Globus pallidus (tissue), 1 donor: Measurements from ENCODE around the gene SETD7.

Source experiments
- DNase-seq: peaks from one replicate; pipeline ENCODE4 v3.0.0-alpha.2; 2015; ENCODE audit warnings: low spot score

The SETD7 gene

DNA sequence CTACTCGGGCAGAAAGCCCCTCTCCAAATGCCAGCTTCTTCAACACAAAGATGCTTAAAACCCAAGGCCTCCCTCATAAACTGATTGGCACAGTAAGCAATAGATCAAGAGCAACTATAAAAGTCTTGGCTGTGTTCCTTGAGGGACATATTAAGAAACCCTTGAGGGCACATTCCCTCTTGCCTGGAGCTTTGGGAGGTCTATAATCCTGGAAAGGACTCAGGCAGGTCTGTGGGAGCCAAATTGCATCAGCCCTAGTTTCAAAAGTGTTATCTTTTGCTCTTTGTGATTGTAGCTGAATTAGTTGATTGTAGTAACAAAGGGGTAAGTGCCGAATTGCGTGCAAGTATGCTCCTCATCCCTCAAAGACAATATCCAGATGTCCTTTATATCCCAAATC, 18.6 kb upstream of the SETD7 start:
- DNase-seq, result no peak

DNA sequence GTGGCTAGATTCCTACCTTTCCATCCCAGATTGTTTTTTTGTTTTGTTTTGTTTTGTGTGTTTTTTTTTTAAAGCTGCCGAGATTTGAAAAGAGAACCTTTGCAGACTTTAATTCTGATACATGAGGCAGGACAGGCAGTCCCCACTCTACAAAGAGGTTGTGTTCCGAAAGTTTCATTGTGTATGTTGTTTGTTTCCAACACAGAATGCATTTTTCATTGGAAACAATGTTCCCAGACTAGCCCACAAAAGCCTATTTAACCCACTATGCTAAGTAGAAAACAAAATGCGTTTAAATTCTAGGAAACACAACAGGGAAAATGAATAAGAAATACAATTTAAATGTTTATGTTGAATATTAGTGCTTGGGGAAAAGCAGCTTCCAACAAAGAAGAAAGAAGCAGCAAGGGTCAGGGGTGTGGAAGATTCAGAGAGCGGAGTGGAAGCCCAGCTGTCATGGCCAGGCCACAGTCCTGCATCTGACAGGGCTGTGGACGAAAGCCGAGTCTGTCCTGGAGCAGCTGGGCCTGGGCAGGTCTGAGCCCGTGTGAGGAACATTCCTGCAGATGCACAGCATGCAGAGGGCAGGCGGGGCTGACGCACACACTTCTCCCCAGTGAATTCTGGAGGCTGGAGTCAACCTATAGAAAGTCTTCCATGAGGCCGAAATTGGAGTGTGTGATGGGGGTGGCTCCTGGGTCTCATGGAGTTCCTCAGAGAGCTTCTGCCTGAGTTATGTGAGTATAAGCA, 12.4 kb upstream of the SETD7 start:
- DNase-seq, result peak; percentile 48

DNA sequence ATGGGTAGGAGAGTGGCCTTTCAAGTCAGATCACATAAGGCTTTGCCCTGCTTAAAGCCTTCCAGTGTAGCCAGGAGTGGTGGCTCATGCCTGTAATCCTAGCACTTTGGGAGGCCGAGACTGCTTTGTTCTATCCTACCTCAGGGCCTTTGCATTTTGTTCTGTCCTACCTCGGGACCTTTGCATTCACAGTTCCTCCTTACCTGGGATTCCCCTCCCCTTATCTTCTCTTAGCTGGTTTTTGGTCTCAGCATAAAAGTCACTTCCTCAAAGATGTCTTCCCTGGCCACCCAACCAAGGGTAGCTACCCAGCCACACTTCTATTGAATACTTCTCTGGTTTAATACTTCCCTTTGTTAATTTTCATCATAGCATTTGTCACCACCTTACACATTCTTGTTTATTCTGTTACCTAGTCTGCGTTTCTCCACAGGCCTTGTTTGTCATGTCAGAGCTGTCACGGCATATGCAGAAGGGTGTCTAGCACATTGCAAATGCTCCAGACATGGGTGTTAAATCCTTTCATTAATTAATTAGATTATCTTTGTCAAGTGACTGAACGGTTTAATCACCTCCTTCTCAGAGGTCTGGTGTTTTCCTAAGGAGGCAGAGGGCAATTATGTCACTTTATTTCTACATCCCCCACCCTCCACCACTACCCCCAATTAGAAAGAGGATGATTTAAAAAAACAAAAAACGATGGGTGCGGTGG, 11.3 kb upstream of the SETD7 start:
- no peak for DNase-seq

DNA sequence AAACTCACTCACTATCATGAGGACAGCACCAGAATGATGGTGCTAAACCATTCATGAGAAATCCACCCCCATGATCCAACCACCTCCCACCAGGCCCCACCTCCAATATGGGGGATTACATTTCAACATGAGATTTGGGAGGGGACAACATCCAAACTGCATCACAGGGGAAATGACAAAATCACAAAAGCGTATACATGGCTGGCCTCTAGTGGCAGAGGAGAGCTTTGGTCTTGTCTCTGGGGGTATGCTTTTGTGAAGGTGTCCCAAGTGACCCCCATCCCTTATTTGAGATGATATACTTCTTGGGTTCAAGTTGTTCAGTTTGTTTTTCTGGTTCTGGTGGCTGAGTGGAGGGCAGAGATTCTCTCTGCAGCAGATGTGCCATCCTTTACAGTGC, 8.5 kb upstream of the SETD7 start:
- DNase-seq, result no peak

GRCh38 chr4:139563515-139563914, 7.5 kb upstream of the SETD7 start:
- no peak for DNase-seq

- DNase-seq, result no peak
These were observed 6.8 kb upstream of the SETD7 start for GRCh38 chr4:139562839-139563238.

GRCh38 chr4:139562067-139562684, 6.2 kb upstream of the SETD7 start:
- DNase-seq, result no peak

DNA sequence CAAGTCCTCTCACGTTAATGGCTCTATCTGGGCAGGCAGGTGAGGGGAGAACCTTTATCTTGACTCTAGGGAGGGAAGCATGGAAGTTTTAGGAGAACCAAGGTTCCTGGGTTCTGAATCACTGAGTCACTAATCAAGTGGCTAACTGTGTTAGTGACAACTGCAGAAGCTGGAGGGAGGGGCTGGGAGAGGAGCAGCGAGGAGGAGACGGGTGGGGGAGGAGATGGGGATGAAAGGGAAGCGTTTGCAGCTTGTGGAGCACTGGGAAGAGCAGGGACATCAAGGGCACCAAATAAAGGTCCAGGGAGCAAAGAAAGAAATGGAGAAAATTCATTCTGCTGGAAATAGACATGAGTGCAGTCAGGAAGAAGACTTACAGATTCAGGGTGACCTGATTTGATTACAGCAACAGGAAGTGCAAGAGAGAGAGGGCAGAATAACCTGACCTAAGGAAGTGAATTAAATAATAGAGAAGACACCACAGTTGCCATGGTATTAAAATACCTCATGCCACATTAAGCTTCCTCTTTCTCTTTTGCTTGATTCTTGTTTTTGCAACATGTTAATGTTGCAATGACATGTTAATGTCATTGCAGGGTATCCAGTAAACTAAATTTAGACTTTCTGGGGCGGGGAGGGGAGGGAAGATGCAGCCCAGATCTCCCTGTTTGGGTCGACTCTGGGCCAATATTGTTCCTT, 4.5 kb upstream of the SETD7 start:
- DNase-seq, result peak; percentile 24

DNA sequence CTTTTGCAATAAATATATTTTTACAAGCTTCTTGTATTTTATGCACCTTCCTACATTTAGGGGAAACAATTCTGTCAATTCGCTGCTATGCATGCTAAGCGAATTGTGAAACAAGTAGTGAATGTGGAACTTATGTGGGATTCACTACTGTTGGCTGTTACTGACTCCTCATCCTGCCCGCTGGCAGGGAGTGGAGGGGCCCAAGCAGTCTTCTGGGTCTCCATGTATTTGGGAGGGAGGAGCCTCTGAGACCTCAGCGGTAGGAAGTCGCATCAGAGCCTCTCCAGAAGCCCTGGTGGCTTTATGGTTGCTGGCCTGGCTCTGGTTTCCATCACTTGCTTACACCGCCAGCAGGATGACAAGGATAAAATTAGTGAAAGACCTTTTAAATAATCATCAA, 3.7 kb upstream of the SETD7 start:
- DNase-seq, result no peak

DNA sequence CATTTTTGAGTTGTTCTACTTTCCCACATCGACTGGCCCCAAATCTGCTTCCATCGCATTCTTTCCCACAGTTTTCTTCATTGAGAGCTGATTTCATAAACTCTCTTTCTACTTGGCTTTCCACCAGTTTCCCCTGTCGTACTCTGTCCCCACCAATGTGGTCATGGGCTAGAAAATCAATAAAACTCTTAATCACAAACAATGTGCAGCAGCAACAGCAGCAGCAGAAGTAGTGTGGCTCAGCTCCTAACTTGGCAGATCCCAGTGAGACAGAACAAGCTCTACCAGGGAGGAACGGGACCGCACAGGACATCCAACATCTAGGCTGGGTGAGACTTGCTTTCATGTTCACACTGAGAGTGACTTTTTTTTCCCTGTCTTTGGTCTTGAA, 3.1 kb upstream of the SETD7 start:
- DNase-seq, result peak; percentile 33

GRCh38 chr4:139558235-139559088, 2.4 kb upstream of the SETD7 start:
- DNase-seq, result peak; percentile 18

GRCh38 chr4:139557556-139558110, 1.6 kb upstream of the SETD7 start:
- DNase-seq, result no peak

DNA sequence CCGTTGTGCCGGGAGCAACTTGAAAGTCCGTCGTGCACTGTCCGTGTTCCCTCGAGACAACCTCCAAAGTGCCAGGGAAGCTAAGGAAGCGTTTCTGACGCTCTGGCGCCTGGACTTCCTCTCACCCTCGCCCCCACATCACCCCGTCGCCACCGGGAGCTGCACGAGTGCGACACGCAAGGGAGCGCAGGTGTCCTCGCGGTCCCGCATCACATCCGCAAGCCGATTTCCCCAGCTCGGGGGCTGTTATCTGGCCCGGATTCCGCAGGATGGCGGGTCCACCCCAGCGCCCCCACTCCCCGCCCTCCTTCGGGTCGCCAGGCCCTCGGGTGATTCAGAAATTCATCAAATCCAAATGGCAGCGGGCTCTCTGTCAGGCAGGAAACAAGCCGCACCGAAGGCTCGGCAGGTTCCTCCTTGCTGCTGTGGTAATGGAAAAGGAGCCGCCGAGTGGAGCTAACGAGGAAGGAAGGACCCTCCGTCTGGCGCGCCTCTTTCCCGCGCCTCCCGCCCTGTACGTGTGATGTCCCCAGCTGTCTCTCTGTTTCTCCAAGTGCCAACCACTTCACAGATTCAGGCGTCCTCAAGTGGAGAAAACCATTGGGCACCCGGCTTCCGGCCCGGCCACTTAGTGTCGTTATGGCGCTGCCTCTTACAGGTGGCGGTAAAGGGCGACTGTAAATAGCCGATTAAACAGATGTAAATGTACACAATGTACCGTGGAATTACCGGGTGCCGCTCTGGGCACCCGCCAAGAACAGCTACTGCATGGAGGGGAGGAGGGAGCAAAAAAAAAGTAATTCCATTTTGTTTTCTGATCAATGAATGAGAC, 921 bp upstream of the SETD7 start:
- peak; percentile 68 for DNase-seq

DNA sequence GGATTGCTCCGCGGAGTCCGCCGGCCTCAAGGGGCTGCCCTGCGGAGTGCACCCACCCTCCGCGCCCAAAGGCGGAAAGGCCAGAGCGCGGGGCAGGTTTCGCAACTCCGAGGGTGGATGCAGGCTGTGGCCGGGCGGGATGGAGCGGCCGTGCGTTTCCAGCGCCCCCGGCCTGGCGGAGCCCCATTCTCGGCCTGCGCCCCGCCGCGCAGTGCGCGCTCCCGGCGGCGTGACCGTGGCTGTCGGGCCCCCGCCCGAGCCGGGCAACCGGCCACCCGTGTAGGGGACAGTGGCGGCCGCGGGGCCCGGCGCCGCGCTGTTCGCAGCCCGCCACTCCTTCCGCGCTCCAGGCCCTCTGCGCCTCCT, 331 bp downstream of the SETD7 start:
- DNase-seq, result peak; percentile 41

DNA sequence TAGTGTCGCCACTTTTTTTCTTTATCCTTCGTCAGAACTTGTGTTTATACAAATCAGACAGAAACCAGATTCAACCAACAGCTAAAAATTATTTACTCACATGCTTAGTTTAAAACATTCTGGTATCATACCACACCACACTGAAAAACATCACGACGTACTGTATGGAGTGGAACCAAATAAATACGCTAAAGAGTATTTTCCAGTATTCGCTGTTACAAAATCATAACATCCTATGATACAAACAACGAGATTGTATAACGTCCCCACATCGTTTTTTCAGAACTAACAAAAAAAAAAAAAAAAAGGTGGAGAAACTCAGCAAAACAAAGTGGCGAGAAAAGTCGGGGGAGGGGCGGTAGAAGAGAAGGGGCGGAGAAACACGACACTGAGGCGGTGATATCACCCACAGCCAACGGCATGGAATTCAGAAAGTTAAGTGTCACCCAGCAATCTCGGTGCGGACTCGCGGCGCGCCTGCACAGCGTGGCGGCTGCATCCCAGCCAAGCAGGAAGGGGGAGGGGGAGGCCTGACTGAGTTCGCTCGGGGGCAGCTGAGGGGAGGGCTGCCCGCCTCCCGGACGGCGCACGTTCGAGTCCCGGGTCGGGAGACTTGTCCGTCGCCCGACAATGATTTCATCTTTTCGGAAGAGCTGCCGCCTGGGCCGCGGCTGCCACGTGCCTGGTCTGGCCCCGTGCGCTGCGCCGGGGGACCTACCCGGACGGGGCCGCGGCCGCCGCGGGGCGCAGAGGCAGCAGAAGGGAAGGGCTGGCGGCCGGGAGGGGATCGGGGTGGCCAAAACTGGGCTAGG, 920 bp downstream of the SETD7 start:
- peak; percentile 86 for DNase-seq

DNA sequence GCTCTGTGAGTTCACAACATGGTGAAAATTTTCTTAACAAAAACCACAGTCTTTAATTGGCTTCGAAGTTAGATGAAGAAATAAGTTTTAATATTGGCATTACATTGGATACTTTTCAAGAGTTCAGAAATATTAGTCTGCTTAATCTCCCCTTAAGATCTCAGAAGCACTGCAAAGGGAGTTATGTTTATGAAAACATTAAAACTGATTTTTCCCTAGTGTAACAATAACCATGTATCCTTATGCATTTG, 1.5 kb downstream of the SETD7 start:
- peak; percentile 56 for DNase-seq

DNA sequence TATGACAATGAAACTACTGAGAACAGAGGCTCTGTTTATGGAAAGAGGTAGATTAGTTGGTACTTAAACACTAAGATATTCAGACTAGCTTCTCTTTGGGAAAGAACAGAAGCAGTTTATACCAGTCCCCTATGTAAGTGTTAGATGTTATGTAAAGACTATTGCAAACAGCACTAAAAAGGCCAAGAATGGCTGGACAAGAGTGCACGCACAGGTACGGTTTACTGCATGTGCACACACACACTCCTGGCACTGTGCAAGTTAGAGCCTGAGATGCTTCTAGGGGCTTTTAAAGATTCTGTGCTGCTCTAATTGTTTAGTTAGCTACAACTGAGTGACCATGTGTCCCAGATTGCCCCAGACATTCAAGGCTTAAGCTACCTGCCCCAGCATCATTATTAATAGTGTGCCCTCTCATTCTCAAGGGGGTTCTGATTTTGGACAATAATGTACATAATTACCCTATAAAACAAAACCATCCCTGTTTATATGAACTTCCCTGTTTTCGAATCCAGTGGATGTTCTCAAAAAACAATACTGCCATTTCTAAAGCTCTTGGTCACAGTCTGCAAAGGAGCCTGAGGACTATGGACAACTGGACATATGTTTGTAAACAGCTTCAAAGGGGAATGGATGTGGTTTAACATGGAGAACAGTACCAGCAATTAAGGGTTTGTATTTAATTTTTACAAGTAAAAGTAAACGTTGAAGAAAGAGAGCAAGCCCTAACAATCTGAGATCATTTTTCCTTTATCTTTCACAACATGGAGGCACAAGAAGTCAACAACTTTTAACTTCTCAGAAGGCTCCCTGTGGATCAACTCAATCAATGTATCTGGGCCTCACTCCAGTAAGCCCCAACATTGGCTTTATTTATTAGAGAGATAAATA, 2.0 kb downstream of the SETD7 start:
- DNase-seq, result peak; percentile 57

- DNase-seq, result peak; percentile 20
These were observed 3.3 kb downstream of the SETD7 start for GRCh38 chr4:139552517-139553307.
